SW480 (cell line): Measurements from ENCODE around the gene CFAP157.

Experiments used
- DNase-seq: peaks from one replicate; pipeline ENCODE4 v3.0.0-alpha.2; 2016; ENCODE audit warnings: low spot score

CFAP157 gene

GRCh38 chr9:127715470-127716337 is 8.9 kb downstream of the CFAP157 start, which contains the start of the genes PTRH1 and TTC16:
PTRH1 (minus strand) TSS chr9:127715663; CDS start chr9:127715639, 24 bp downstream.
TTC16 (plus strand) TSS chr9:127716079; CDS start chr9:127716146, 67 bp downstream.
- peak; percentile 93 for DNase-seq

DNA sequence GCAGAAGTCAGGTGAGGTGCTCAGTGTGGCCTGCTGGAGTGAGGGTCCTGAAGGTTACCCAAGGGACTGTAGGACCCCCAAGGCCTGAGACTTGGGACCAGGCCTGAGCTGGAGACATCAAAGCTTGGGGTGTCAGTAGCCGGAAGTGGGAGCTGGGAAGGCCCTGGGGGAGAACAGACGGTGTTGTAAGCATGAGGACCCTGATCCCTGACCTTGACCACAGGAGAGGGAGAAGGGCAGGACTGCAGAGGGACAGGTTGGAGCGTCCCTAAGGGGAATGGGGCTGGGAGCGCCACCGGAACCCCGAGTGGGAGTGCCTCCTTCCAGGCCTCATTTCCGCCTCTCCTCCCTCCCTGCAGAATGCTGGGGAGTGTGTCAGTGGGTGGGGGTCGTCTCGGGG is 9.6 kb downstream of the CFAP157 start:
- DNase-seq: no peak

GRCh38 chr9:127717766-127718165 is 11.0 kb downstream of the CFAP157 start:
- DNase-seq: no peak

- no peak for DNase-seq
These were observed 13.5 kb downstream of the CFAP157 start for GRCh38 chr9:127720031-127720864.

DNA sequence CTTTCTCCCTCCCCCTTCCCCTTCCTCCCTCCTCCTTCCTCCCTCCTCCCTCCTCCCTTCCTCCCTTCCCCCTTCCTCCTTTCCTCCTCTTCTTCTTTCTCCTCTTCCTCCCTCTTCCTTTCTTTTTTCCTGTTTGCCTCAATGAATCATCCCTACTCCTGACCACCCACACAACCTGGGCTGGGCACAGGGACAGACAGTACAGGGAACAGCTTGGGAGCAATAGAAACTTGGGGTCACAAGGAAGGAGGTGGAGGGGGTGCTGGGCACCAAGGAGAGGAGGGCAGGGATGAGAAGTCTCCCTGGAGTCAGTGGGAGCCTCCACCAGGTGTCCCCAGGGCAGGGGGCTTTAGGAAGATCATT is 14.1 kb downstream of the CFAP157 start:
- no peak for DNase-seq

GRCh38 chr9:127721391-127721821 is 14.6 kb downstream of the CFAP157 start:
- DNase-seq: peak; percentile 90

DNA sequence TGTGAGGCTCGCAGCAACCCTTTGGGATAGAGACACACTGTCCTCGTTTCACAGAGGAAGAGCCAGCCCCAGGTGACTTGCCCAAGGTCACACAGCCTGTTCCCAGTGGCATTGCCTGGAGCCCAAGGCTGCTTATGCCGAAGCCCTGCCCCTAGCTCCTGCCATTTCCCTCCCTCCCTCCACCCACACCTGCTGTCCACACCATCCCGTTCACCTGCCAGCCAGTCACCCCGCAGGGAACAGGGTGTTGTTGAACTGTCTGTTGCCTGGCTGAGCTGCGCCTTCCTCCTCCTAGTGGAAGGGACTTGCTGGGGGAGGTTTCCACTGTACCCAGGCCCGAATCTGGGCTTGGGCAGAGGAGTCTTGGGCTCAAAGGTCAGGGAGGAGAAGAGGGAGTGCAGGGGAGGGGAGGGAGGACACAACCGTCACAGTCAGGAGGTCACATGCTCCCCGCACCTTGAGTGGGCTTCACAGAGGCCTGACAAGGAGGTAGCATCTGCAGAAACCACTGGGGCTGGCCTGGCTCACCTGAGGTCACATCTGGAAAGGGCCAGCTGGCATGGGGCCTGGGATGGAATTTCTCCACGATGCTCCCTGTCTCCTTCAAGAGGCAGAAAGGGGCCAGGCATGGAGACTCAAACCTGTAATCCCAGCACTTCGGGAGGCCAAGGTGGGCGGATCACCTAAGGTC is 15.4 kb downstream of the CFAP157 start:
- DNase-seq: no peak

DNA sequence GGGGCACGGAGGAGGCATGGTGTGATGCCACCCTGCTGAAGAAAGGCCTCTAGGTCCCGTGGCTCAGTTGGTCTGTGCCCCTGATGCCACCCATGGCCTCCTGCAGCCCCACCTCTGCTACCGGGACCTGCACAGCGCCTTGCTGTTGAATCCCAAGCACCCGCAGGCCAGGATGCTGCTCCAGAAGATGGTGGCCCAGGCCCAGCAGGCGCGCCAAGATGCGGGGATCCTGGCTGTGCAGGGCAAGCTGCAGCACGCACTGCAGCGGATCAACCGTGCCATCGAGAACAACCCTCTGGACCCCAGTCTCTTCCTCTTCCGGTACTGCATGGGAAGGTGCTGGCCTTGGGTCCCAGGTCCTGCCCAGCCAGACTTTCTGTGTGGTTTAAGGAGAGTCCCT is 16.2 kb downstream of the CFAP157 start:
- no peak for DNase-seq

- DNase-seq: peak; percentile 49
These were observed 16.7 kb downstream of the CFAP157 start for GRCh38 chr9:127723444-127723843.

- DNase-seq: no peak
These were observed 17.2 kb downstream of the CFAP157 start for GRCh38 chr9:127724012-127724411.

DNA sequence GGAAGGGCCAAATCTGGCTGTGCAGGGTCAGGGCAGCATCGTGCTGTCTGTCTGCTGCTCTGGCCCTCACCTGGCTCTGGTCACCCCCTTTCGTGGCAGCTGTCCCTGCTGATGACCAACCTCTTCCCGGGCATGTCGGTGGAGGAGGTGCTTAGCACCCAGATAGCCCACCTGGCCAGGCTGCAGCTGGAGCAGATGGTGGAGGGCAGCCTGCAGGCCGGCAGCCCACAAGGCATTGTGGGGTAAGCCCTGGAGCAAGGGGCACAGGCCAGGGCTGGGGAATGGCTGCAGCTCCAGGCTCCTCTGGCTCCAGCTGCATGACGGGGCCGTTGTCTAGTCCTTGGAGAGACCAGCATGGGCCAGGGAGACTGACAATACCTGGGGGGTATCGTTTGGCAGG is 20.1 kb downstream of the CFAP157 start:
- no peak for DNase-seq

DNA sequence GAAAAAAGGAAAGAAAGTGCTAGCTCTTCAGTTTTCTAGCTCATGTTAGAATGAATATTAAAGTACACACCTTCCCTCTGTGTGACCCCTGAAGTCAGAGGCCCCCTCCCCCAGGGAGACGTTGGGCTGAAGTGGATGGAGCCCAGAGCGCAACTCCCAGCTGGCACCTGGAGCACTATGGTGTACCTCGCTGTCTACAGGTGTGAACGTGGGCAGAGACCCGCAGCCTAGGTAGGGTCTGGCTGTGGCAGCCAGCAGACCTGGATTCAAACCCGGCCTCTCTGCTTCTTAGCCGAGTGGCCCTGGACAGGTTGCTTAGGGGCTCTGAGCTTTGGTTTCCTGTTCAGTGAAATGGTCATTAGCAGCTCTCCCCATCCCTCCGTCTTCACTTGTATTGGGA is 22.0 kb downstream of the CFAP157 start:
- no peak for DNase-seq

- no peak for DNase-seq
These were observed 22.9 kb downstream of the CFAP157 start for GRCh38 chr9:127729522-127730256.

- no peak for DNase-seq
These were observed 23.5 kb downstream of the CFAP157 start for GRCh38 chr9:127730262-127730661.

GRCh38 chr9:127730799-127731410 is 24.1 kb downstream of the CFAP157 start:
- no peak for DNase-seq

- no peak for DNase-seq
These were observed 25.1 kb downstream of the CFAP157 start for GRCh38 chr9:127731938-127732337.

DNA sequence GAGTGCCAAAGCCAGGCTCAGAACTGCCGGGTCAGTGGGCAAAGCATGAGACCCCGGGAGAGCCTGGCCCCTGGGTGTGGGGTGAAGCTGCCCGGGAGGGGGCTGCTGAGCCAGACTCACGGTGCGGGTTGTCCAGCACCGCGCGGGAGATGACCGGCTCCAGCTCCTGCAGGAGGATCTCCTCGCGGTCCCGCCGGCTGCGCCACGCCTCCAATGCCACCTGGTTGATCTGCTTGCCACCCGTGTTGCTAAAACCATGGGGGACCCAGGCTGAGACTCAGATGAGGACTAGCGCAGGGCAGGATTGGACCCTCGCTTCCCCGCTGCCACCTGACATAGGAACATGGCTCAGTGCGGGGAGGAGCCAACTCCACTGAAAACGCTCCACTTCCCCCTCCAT is 25.7 kb downstream of the CFAP157 start:
- no peak for DNase-seq

DNA sequence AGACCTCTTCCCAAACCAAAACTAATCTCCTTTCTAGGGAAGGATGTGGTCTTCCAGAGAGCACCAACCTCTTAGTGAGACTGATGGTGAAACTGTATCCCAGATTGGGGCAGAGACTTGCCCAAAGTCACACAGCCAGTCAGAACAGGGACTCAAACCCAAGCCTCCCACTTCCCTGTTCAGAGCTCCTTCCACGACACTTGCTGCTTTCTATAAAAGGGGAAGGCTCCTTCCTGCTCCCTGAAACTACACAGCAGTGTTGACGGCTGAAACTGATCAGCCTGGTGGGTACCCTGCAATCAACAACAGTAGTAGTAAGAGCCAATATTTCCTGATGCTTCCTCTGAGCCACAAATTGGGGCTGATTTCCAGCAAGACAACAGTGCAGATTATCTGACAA is 26.8 kb downstream of the CFAP157 start:
- no peak for DNase-seq

GRCh38 chr9:127734247-127734746 is 27.5 kb downstream of the CFAP157 start:
- no peak for DNase-seq

- DNase-seq: peak; percentile 96
These were observed 28.1 kb downstream of the CFAP157 start, which contains the start of gene TOR2A for GRCh38 chr9:127734747-127735529. TOR2A (minus strand) TSS chr9:127735294; CDS start chr9:127735270, 24 bp downstream.
